GM21526 (cell line): ENCODE results near the gene KDM8.

ENCODE experiments used
- ATAC-seq: cut with Tn5 transposase; IDR thresholded peaks from one replicate; pipeline ENCODE4 v1.9.1; 2021; ENCODE audit warnings: moderate library complexity; ENCODE audit not compliant: unreplicated experiment, low FRiP score

The KDM8 gene

GRCh38 chr16:27203507-27204311 is at the start of gene KDM8:
Gene KDM8, plus strand, starts transcription at chr16:27203526. Its CDS starts 6,598 bp downstream, at chr16:27210124.
- ATAC-seq, result peak; percentile 85

GRCh38 chr16:27154705-27155521 is 48.4 kb upstream of the KDM8 start:
- no peak for ATAC-seq

GRCh38 chr16:27156579-27156978 is 46.7 kb upstream of the KDM8 start:
- ATAC-seq, result no peak

GRCh38 chr16:27161398-27161797 is 41.9 kb upstream of the KDM8 start:
- ATAC-seq, result no peak

- no peak for ATAC-seq
These were observed 39.0 kb upstream of the KDM8 start for GRCh38 chr16:27164352-27164751.

GRCh38 chr16:27165576-27165975 is 37.8 kb upstream of the KDM8 start:
- no peak for ATAC-seq

GRCh38 chr16:27168790-27169189 is 34.5 kb upstream of the KDM8 start:
- no peak for ATAC-seq

- no peak for ATAC-seq
These were observed 33.7 kb upstream of the KDM8 start for GRCh38 chr16:27169511-27170071.

GRCh38 chr16:27171584-27171983 is 31.7 kb upstream of the KDM8 start:
- ATAC-seq, result no peak

GRCh38 chr16:27174007-27174406 is 29.3 kb upstream of the KDM8 start:
- no peak for ATAC-seq

GRCh38 chr16:27174798-27175197 is 28.5 kb upstream of the KDM8 start:
- no peak for ATAC-seq

GRCh38 chr16:27175888-27176287 is 27.4 kb upstream of the KDM8 start:
- no peak for ATAC-seq

GRCh38 chr16:27177031-27177774 is 26.1 kb upstream of the KDM8 start:
- ATAC-seq, result no peak

- peak; percentile 88 for ATAC-seq
These were observed 23.7 kb upstream of the KDM8 start for GRCh38 chr16:27179500-27180072.

- no peak for ATAC-seq
These were observed 22.1 kb upstream of the KDM8 start for GRCh38 chr16:27181019-27181790.

- no peak for ATAC-seq
These were observed 20.4 kb upstream of the KDM8 start for GRCh38 chr16:27182906-27183405.

GRCh38 chr16:27185776-27186130 is 17.6 kb upstream of the KDM8 start:
- ATAC-seq, result no peak

- ATAC-seq, result no peak
These were observed 14.7 kb upstream of the KDM8 start for GRCh38 chr16:27188633-27189032.

- no peak for ATAC-seq
These were observed 13.9 kb upstream of the KDM8 start for GRCh38 chr16:27189335-27189972.
